GM18505 (cell line): ENCODE data around the gene DDX11.
A peak's percentile ranks its signal among the peaks of the same experiment; 100 is the strongest.
"Not testable (repeated sequence)": the region's sequence is repeated elsewhere in the genome, so short reads cannot be mapped to it uniquely, and the experiment has no call there.

Experiments
- ATAC-seq: cut with Tn5 transposase; IDR thresholded peaks from one replicate; pipeline ENCODE4 v1.9.1; 2021; ENCODE audit not compliant: unreplicated experiment
- POLR2A ChIP-seq: IDR thresholded peaks from 4 replicates; pipeline ENCODE4 v1.6.1; 2011; ENCODE audit warnings: borderline replicate concordance; ENCODE audit not compliant: insufficient read depth, insufficient read length; ENCODE audit errors: extremely low read depth

Gene DDX11

GRCh38 chr12:31041033-31041564 lies 32.6 kb upstream of the DDX11 start:
- ATAC-seq, result no peak
- TF ChIP-seq POLR2A, result no peak

DNA sequence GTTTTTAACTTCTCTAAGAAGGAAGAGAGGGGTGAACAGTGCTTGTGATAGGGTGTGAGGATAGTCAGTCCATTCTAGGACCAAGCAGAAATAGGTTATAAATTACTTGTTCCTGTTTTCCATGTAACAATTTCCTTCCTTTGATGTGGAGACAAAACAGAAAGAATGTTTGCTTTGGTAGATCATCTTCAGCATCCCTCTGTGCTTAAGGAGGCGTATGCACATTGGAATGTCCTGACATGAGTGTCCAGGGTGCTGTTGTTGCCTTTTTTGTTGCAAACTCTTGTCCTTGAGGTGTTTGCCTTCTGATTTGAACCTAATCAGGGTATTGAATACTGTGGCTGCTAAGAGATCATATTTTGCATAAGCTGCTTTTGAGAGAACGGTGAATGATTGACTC lies 23.5 kb upstream of the DDX11 start:
- ATAC-seq, result not testable (repeated sequence)

GRCh38 chr12:31050548-31050947 lies 23.1 kb upstream of the DDX11 start:
- not testable (repeated sequence) for ATAC-seq

DNA sequence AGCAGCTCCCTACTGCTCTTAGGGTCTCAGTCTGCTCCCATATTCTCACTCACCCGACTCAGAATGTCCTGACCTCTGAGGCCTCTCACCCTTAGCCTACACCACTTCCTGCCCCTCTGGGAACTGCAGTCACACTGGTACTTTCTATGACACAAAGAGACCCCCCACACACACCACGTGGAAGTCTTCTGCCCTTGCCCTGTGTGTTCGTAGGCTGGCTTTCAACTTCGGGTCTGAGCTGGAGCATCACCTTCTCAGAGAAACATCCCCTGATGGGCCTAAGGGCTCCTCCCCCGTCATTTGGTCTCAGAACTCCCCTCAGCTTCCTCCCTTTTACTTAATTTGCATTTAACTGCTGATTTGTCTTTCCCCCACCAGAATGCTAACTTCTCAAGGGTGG lies 22.0 kb upstream of the DDX11 start:
- peak; percentile 73 for ATAC-seq

DNA sequence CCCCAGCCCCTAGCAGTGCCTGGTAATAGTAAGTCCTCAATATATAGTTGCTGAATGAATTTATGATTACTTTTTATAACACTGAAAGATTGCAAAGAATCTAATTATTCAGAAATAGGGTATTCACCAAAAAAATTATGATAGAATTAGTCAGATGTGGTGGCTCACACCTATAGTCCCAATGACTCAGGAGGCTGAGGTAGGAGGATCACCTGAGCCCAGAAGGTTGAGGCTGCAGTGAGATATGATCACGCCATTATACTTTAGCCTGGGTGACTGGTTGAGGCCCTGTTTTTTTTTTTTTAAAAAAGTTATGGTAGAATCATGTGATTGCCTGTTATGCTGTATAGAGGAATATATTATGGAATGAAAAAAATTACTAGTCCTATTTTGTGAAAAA lies 21.5 kb upstream of the DDX11 start:
- not testable (repeated sequence) for ATAC-seq

DNA sequence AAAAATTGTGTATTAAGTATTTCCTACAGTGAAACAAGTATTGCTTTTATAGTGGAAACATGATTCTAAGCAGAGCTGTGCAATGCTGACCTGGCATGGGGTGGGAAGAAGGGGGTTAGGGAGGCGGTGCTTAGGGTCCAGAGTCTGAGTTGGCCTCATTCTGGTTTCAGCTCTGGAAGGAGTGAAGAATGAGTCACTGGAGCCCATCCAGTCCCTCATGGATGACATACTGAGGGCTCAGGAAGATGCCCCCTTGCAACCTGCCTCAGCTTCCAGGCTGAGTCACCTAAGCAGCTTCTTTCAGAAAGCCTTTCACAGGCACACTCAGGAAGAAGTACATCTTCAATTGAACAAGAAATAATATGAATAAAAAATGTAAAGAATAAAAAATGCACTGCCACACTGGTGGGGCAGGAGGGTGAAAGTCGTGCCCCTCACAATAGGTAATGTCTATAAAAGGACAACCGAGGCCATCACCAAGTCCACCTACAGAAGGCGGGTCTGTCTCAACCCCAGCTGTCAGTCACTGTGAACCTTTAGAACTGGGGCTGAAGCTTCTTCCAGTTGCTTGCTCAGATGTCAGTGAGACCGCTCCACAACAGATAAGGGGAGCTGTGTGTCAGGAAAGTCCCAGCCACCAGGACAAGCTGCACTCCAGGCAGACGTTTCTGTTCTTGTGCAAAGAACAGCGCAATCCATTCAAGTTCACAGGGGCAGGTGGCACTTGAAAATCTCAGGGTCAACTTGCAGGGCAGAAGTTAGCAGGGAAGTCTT lies 20.8 kb upstream of the DDX11 start:
- not testable (repeated sequence) for ATAC-seq

- not testable (repeated sequence) for ATAC-seq
These were observed 19.7 kb upstream of the DDX11 start for GRCh38 chr12:31053944-31054343.

- no peak for TF ChIP-seq POLR2A
- no peak for ATAC-seq
These were observed 16.0 kb upstream of the DDX11 start for GRCh38 chr12:31057671-31058070.

- not testable (repeated sequence) for ATAC-seq
These were observed 7.5 kb upstream of the DDX11 start for GRCh38 chr12:31066196-31066595.

DNA sequence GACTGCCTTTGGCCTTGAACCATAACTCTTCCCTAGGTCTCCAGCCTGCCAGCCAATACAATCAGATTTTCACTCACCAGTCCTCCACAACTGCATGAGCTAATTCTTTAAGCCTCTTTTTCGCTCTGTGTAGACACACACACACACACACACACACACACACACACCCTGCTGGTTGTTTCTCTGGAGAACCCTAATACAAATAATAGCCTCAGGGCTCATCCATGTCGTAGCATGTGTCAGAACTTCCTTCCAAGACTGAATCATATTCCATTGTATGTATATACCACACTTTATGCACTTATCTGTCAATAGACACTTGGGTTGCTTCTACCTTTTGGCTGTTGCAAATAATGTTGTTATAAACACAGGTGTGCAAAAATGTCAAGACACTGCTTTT lies 6.0 kb upstream of the DDX11 start:
- ATAC-seq, result not testable (repeated sequence)

GRCh38 chr12:31070971-31071740 lies 2.5 kb upstream of the DDX11 start:
- ATAC-seq, result not testable (repeated sequence)

DNA sequence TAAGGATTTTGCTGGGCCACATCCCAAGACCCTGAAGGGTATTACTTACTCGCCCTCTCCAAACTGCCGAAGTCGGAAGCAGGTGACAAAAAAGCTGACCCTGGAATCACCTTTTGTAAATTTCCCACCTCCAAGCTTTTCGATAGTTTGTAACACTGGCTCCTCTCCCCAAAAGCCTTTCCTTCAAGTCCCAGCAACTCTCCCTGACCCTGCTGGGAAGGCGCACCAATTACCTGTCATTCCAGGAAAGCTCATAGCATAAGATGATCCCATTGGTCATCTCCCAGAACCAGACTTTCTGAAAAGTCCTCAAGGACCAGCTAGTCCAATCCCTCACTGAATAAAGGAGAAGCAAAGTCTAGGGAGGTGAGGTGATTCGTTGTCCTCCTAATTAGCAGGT lies 698 bp upstream of the DDX11 start:
- ATAC-seq, result not testable (repeated sequence)

- peak; percentile 42 for ATAC-seq
These were observed 744 bp downstream of the DDX11 start for GRCh38 chr12:31074333-31074874.

GRCh38 chr12:31076150-31076549 lies 2.5 kb downstream of the DDX11 start:
- ATAC-seq, result not testable (repeated sequence)

GRCh38 chr12:31077095-31077494 lies 3.4 kb downstream of the DDX11 start:
- ATAC-seq, result not testable (repeated sequence)

GRCh38 chr12:31077998-31078397 lies 4.3 kb downstream of the DDX11 start:
- ATAC-seq, result not testable (repeated sequence)

DNA sequence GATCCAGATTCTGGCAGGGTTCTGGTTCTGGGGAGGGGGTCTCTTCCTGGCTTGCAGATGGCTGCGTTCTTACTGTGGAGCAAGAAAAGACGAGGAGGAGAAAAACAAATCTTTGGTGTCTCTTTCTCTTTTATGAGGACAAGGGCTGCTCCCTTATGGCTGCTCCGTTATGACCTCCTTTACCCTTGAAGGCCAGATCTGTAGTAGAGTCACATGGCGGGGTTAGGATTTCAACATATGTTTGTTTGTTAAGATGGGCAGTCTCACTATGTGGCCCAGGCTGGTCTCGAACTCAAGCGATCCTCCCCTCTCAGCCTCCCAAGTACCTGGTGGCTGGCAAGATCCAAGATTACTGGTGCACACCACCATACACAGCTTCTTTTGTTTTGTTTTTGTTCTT lies 5.8 kb downstream of the DDX11 start:
- not testable (repeated sequence) for ATAC-seq

DNA sequence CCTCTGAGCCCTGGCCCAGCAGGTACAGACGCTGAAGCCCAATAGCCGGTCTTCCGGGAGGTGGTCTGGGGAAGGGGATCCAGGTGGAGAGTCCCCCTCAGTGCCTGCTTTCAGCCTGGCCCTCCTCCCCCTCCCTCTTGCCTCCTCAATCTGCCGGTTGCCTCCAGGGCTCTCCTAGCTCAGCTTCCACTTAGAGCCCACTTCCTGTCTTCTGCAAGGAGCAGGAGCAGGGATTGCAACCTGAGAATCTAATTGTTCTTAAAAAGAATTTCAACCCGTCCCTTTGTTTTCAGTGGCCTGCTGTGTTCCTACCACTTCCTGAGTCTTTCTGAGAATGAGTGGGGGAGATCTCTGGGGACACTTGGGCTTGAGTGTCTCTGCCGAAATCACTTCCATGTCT lies 6.6 kb downstream of the DDX11 start:
- ATAC-seq, result not testable (repeated sequence)

GRCh38 chr12:31081274-31081673 lies 7.6 kb downstream of the DDX11 start:
- ATAC-seq, result not testable (repeated sequence)

GRCh38 chr12:31084241-31084640 lies 10.6 kb downstream of the DDX11 start:
- not testable (repeated sequence) for ATAC-seq

- ATAC-seq, result not testable (repeated sequence)
These were observed 12.4 kb downstream of the DDX11 start for GRCh38 chr12:31086032-31086431.
